Measurements from ENCODE around the gene HAX1. TPM values are rescaled to one million over a fixed set of nuclear protein-coding genes. Genes with fewer than 3 reads are reported as not detected.

HAX1 gene
- total RNA-seq, 1 experiment from 2014 or later: 80.4 TPM

- peaks cover 16 to 28% of the 10 kb centered on the region in 2 experiments for H3K9me3 Mint-ChIP-seq
- H2BK20ac ChIP-seq (ENCODE audit: low read depth, low read length, poor library complexity, severe bottlenecking): no peak overlapping the region
- no peak overlapping the region for H3K9ac ChIP-seq (ENCODE audit: extremely low read depth, insufficient read length, low read length)
- H3K27ac ChIP-seq (ENCODE audit: insufficient read length, low read depth, low read length): no peak overlapping the region
- no peak overlapping the region for H4K8ac ChIP-seq (replicated peaks; ENCODE audit: insufficient read length, low read depth, low read length)
- no peak overlapping the region for H3K14ac ChIP-seq (ENCODE audit: insufficient read depth, low read length)
- DNase-seq: no peak
- no CpG with 5 or more reads among the region's 1 CpG for WGBS (ENCODE audit: extremely low coverage, insufficient read length, low lambda C conversion rate)
- H3K79me2 ChIP-seq (ENCODE audit: insufficient read depth, low read length): no peaks in the 10 kb centered on the region
- no peaks in the 10 kb centered on the region; a peak in 1 of 7 replicates for H3K36me3 Mint-ChIP-seq (ENCODE audit: insufficient read depth in 1 of 3, low read depth in 3 of 3)
- no peak overlapping the region for H4K5ac ChIP-seq (ENCODE audit: insufficient read length, low read depth, low read length)
- no peak overlapping the region for H2BK12ac ChIP-seq (ENCODE audit: insufficient read length, low read depth, low read length)
- H4K20me1 ChIP-seq (ENCODE audit: control insufficient read depth, insufficient read depth, insufficient read length): no peaks in the 10 kb centered on the region
- no peaks in the 10 kb centered on the region for H3K4me1 ChIP-seq (ENCODE audit: insufficient read depth, low read length)
- H3T11ph ChIP-seq (ENCODE audit: low read length): no peak overlapping the region
- no peaks in the 10 kb centered on the region for H3K27me3 ChIP-seq (ENCODE audit: insufficient read depth, low read length)
- no peak overlapping the region for H4K91ac ChIP-seq (ENCODE audit: insufficient read length, low read depth, low read length)
- H2BK5ac ChIP-seq (ENCODE audit: insufficient read length, low read length): no peak overlapping the region
- H3K27ac Mint-ChIP-seq: no peak overlapping the region
- H3K4me1 Mint-ChIP-seq: no peaks in the 10 kb centered on the region
- H3K4me2 ChIP-seq (ENCODE audit: insufficient read depth, insufficient read length, low read length): no peak overlapping the region
- no peak overlapping the region for H2AK5ac ChIP-seq (ENCODE audit: insufficient read length, low read length)
- H3K9me3 ChIP-seq (ENCODE audit: control insufficient read depth, low read depth, low read length): no peaks in the 10 kb centered on the region
- no peak overlapping the region for H2BK15ac ChIP-seq (ENCODE audit: low read depth, low read length)
- no peak overlapping the region for H2BK120ac ChIP-seq (ENCODE audit: low read depth, low read length, poor library complexity, severe bottlenecking)
- H3K4me3 Mint-ChIP-seq: no peak overlapping the region
- H3K23me2 ChIP-seq (ENCODE audit: insufficient read length, low read depth, low read length, poor library complexity, severe bottlenecking): no peaks in the 10 kb centered on the region
- no peak overlapping the region for H3K4ac ChIP-seq (ENCODE audit: low read depth, low read length)
- H3K56ac ChIP-seq (ENCODE audit: insufficient read length, low read depth, low read length): no peak overlapping the region
- no peak overlapping the region for H3K23ac ChIP-seq (ENCODE audit: insufficient read length, low read depth, low read length)
- TF ChIP-seq, protein P1, sequence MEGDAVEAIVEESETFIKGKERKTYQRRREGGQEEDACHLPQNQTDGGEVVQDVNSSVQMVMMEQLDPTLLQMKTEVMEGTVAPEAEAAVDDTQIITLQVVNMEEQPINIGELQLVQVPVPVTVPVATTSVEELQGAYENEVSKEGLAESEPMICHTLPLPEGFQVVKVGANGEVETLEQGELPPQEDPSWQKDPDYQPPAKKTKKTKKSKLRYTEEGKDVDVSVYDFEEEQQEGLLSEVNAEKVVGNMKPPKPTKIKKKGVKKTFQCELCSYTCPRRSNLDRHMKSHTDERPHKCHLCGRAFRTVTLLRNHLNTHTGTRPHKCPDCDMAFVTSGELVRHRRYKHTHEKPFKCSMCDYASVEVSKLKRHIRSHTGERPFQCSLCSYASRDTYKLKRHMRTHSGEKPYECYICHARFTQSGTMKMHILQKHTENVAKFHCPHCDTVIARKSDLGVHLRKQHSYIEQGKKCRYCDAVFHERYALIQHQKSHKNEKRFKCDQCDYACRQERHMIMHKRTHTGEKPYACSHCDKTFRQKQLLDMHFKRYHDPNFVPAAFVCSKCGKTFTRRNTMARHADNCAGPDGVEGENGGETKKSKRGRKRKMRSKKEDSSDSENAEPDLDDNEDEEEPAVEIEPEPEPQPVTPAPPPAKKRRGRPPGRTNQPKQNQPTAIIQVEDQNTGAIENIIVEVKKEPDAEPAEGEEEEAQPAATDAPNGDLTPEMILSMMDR (conservative IDR thresholded peaks at IDR 0.05): no peak
- no peaks in the 10 kb centered on the region for H3K79me1 ChIP-seq (ENCODE audit: insufficient read depth, low read depth, low read length, poor library complexity, severe bottlenecking)
- H2AFZ ChIP-seq (ENCODE audit: low read length): no peak overlapping the region
- H3K27me3 Mint-ChIP-seq (ENCODE audit: low read depth): peaks cover 15% of the 10 kb centered on the region
- H3K18ac ChIP-seq (ENCODE audit: insufficient read length, low read depth, low read length): no peak overlapping the region
Measured at GRCh38 chr1:154316704-154317103, 44.3 kb downstream of the HAX1 start.
